Stimulated activated CD4-positive, alpha-beta T cell treated with anti-CD3 and anti-CD28 coated beads, Interleukin-15, amount 100 ng/mL, for 48 hours (primary cell): Measurements from ENCODE around the gene MEF2D.

Experiments used
- DNase-seq, 2 donors: peaks; one replicate each; pipeline ENCODE4 v3.0.0-alpha.2; 2020; ENCODE audit warnings: low read depth in 2 of 2

The MEF2D gene

DNA sequence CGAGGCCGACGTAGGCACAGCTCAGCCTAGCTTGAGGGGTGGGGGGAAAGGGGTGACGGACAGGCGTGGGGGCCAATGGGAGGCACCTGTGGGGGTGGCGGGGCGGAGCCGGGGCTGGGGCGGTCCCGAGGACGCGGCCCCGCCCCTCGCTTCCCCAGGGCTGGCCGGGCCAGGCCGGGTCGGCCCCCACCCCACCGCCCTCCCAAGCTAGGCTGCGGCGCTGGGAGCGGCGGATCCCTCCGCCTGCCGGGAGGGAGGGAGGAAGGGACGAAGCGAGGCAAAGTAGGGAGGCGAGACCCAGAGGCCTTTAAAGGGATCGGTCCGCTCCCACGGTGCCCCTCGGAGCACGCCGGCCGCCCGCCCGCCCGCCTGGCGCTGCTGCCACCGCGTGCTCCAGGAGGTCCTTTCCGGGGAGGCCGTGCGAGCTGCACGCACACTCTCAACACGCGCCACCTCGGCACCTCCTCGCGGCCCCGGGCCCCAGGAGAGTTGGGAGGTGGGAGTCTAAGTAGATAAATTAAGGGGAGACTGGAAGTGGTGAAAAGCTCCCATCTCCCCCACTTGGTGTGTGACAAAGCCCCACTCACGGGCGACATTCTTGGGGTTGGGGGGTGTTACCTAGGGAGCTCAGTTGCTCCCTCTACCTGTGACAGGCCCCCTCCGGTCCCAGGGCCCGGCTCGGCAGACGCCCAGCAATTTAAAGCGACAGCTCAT is 375 bp upstream of the MEF2D start:
- peak; percentile 87 to 88 for DNase-seq

DNA sequence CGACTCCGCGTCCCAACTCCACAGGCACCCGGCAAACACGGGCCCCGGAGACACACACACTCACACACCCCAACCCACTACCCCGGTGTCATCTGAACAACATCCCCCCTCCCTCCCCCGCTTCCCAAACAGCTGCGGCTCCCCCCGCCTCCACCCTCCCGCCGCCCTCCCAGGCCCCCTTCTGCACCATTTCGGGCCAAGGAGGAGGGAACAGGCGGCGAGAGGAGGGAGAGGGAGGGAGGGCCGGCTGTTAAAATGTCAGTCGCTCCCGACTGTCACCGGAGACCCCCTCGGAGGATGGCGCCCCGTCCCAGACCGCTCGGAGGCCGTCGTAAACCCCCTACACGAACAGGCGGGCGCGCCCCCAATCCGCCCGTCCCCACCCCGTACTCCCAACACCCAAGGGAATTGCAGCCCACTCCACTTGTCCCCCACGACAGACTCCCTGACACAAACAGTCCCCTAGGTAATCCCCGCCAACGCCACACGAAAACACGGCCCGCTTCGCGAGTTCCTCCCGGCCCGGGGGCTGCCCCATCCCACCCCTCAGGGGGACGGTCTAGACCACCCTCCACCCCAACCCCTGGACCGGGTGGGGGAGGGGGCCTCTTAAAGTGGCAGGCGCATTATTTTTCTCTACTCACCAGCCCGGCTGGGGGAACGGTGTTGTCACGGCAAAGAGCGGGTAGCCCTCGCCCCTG is 583 bp downstream of the MEF2D start:
- no peak for DNase-seq

DNA sequence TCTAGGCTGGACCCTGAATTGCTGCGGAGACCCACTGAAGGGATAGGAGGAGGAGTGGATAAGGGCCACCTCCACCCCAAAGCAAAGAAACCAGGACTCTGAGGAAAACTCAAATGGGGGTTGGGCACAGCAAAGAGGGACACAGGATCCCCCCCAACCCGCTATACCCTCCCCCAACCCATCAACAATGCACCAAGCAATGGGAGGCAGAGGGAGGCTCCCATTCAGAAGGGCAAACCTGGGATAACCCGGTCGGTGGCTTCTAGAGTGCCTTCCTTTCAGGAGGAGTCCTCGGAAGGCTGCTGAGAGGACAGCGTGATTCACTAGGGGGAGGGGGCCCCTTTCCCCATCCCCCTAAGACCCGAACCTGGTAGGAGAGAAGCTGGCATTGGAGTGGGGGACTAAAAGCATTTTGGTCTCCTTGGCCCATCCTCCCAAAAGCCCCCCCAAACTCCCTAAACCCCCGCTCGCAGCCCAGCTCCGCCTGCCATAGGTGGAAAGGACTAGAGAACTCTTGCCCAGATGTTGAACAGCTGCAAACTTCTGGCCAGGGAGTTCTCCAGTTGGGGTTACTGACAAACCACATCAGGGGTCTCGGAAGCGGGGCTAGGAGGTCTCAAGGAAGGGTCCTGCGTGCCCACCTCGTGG is 1.3 kb downstream of the MEF2D start:
- no peak for DNase-seq

DNA sequence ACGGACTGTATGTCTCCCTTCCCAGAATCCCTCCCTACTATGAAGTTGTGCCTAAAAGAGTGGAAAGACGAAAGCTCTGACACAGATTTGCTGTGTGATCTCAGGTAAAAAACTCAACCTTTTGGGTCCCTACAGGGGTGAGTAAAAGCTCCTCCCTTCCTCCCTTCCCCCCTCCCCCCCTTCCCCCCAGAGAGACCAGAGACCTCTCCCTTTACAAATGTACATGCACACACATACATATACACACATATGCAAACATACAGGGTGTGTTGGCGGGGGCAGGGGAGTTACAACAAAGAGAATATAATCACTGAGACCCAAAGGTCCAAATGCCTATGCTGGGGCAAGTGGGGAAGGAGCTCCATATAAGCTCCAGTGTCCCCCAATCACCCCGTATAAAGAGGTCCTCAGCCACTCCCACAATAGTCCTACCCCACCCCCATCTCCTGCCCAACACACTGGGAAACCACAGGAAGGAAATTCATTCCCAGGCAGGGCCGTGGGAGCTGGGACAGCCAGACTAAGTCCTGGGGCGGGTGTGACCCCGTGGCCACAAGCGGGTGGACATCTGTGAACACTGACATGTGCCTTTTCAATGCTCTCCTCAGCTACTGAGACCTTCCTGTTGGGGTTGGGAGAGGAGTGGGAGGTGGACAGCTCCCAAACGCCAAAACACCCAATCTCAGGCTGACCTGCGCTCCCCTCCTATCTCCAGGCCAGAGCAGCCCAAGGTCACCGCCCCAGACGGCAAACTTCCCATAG is 2.0 kb downstream of the MEF2D start:
- DNase-seq, result no peak

DNA sequence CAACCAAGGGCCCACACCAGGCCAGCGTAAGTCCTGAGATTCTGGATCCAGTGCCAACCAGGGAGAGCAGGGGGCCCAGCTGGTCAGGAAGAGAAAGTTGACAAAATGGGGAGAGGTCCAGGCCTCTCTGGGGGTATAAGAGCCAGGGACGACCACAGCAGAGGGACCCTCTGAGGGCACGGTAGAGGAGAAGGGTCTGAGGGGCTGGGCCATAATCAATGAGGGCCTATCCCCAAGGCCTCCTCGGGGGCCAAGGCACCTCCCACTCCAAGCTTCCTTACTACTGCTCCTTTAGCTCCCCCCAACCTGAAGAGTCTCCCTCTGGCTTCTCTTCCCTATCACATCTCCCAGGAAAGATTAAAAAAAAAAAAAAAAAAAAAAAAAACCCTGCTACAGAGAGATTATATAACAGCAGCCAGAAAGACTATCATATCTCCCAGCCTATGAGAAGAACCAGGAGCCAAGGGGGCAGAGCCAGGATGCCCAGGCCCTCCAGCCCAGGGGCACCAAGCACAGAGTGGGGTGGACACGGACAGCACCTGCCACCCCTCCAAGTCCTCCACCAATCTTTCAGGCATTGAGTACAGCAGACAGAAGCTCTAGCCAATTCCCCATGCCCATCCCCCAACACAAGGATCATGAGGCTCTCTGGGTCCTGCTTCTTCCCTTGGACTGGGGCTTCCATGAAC is 2.7 kb downstream of the MEF2D start:
- DNase-seq, result no peak

DNA sequence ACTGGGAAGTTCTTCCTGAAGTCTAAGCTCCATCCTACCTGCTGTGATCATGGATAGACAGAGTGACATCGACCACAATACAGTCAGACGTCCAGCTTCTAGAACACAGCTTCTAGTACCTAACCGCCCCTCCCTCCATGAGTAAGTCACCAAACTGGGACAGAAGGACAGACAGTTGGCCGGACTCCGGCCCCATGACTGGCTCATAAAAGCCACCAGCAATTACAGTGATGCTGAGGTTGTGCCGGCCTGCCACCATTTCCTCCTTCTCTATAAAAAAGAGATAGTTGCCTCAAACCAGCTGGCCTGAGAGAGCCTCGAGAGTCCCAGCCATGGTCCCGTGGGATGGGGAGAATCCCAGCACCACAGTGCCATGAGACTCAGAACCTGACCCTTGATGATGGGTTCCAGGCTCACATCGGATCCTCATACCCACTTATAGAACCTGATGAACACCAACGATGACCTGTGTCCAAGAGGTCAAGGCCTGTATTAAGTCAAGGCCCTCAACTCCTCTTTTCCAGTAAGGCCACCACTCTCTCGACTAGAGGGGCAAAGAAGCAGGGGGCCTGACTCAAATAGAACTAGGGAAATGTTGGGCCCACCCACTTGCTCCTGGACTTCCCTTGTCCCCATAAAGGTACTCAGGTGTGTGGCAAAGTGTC is 3.4 kb downstream of the MEF2D start:
- no peak for DNase-seq

DNA sequence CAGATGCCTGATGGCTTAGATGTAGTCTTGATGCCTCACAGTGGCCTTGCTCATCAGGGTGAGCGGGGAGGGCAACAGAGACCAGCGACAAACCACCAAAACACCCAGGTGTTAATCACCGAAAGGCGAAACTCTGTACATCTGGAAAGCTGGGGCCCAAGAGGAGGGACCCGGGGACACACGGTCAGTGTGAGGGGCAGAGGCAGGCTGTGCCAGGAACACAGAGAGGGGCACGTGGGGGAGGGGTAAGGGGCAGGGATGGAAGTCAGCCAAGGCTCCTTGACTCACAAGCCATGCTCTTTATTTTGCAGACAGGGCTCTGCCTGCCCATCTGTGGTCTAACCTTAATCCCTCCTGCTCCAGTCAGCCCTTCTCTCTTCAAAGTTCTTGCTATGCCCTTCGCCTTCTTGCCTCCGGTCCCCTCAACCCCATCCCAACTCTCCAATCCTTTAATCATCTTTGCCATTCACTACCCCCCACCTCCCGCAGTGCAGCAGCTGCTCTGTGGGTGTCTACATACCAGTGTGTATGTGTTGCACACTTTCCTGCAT is 4.3 kb downstream of the MEF2D start:
- no peak for DNase-seq

DNA sequence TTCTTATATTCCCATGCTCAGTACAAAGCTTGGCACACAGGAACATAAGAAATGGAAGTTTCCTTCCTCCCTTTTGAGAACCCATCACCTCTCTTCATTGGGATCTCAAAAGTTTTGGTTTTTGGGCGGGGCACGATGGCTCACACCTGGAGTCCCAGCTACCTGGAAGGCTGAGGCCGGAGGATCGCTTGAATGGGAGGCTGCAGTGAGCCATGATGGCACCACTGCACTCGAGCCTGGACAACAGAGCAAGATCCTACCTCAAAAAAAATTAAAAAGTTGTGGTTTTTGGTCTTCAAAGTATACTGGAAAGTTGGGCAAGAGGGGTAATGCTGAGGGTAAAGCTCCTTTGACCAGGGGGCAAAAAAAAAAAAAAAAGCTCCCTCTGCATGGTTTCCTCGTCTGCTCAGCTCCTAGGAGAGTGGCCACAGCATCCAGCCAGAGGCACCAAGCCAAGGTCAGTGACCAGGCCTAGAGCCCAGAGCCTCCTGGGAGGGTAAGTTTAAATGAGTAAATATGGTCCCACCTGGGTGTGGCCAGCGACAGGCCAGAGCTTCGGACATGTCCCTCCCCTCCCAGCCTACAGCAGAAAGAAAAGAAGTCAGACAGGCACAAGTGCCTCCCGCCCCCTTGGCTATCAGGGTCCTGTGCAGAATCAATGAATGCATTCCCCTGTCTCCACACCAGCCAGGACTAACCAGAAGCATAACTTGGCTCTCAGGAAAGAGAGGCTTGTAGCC is 5.0 kb downstream of the MEF2D start:
- no peak for DNase-seq

DNA sequence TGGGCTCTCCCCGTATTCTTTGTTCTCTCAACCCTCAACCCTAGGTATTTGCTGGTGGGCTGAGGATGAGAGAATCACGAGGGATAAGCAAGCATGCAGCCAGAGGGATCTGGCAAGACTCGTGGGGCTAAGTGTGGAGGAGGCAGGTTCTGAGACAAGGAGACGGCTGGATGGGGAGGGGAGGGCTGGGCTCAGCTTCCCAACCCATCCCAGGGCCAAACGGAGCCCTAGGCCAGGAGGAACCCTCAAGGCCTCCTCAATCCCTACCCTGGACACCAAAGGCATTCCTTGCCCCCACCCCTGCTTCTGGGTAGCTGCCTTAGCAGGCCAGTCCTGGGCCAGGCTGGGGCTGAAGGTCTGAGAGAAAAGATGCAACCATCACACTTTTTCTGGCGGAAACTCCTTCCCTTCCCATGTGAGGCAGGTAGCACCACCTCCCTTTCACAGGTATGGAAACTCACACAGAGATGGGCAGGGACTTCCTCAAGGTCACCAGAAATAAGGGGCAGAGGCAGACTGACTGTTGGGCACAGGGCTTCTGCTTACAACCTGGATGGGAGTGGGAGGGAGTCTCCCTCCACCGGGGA is 6.2 kb downstream of the MEF2D start:
- DNase-seq, result no peak

DNA sequence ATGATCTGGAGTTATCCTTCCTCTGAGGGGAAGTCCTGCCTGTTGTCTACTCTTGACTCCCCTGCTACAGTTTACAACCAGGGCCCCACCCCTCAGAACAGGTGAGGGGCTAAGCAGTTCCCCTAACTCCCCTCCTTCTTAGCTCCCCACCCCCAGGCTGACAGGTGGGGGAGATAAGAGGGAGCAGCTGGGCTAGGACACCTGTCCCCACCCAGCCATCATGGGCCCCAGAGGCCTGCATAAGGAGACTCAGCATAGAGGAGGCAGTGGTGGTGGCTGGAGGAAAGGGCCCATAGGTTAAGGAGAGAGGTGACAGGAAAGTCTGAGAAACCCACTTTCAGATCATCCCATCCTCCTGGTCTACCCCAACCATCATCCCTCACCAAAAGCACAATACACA is 6.8 kb downstream of the MEF2D start:
- DNase-seq, result no peak

DNA sequence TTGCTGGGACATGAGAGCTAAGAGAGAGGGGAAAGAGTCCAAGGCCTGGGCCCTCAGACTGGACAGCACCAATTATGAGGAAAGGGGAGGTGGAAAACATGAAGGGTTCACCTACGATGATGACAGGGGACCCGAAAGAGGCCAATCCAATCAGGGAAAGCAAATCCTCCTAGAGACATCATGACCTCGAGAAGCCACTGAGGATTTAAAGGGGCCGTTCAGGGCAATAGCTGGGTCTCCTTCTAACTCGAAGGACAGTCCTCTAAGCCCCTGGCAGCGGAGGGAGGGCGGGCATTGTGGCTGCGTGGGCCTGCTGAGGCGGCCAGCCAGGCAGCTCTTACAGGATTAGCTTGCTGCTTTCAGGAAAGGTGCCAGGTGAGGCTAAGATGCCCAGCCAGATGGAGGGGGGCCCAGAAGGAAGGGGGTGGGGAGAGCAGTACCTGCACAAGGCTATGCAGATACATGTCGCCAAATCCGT is 7.4 kb downstream of the MEF2D start:
- DNase-seq, result no peak

DNA sequence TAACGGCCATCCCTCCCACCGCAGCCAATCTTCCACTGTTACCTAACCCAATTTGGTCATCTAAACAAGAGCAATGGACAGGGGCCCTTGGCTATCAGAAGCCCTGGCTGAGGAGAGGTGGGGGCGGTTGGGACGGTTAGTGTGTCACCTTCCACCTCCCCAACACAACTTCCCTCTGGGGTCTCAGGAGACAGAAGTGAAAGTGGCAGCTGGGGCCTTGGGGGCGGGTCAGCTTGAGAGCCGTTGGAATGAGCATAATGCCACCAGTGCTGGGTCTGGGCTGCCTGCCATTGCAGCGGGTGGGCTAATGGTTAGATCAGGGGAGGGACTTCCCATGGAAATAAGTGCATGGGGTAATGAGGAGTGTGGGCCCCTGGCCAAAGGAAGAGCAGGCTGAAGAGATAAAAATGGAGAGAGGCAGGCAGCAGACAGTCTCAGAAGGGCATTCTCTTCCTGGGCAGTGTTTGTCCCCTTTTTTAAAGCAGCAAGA is 7.9 kb downstream of the MEF2D start:
- DNase-seq, result no peak

DNA sequence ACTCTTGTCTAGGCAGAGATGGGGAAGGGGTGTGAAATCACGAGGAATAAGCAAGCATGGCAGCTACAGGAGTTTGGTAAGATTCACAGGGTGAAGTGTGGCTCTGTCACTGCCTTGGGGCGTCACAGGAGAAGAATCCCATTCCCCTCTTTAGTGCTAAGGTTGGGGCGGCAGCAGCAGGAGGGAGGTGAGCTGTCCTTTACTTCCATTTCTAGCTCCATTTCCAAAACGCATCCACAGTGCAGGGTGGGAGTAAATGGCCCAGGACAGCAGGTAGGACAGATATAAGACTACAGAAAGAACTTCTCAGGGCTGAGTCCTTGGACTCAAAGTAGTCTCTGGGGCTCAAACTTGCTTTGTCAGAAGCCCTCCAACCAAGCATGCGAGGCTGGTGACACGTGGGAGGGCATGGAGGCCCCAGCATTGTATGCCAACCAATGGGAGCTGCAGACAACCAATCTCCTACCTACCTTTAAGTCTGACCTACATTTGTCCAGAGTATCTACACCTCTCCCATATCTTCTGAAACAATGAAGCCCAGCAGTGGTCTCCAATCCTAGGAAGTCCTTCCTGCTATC is 8.5 kb downstream of the MEF2D start:
- no peak for DNase-seq

DNA sequence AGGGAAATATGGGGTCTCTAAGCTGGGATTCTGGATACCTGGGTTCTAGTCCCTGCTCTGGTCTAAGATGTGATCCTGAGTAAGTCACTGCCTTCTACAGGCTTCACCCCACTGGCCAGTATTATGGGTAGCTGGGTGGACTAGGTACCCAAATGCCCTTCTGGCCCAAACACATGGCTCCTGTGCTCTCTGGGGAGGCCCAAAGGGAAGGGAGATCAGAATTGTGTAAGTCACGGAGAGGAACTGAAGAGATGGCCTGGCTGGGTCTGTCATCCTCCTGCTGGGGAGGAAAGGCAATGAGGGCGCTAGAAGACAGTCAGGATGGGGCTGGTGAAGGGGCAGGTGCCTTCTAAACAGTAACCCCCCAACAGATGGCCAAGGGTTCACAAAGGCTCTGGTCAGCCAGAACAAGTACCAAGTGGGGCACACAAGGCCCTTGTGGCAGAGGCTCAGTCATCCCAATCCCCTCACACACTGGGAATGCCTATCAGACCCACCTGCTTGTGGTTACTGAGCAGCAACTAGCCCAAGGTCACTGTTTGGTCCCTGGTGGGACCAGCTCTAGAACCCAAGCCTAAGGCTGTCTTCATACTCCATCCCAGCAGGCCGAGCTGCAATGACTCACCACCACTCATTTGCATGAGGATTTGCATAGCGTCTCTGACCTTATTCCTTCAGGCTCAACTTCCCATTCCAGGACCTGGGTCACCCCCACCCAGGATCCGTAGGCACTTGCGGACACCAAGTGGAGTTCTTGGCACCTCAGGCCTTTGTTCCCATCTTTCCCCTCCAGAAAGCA is 9.2 kb downstream of the MEF2D start:
- no peak for DNase-seq

DNA sequence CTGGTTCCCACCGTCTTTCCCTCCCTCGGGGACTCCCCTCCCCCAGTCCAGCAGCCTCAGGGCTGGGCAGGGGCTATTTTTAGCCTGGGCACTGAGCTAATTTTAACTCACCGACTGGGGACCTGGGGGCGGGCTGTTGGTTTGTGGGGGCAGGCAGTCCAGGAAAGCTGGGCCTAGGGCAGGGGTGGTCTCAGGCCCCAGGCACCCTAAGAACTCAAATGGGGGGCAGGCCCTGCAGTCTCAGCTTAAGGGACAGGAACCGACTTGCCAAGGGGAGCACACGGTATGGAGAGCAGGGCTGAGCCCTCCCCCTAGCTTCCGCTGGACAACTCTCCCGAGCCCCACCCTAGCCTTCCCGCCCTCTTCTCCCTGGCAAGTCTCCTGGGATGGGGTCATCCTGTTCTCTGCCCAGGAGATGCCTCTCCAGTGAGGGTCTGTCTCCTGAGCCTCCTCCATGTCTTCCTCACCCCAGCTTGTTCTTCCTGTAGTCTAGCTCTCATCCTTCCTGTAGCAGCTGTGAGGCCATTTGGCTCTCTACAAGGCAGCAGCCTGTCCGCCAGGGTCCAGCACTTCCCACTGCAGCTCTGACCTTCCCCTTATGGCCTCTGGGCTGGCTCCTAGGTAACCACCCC is 10.1 kb downstream of the MEF2D start:
- no peak for DNase-seq

DNA sequence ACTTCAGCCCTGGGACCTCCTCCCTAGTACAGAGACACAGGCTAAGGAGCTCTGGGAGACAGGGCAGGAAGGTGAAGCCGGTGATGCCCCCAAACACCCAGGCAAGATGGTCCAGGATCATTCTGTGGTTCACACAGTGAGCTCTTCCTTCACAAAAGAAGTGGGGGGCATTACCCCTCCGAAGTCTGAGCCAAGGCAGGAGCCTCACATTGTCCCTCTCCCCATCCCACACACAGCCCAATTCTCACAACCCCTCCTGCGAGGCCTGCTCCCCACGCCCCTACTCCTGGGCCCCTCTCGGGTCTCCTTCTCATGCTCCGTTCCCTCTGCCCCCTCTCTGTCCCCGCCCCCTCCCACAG is 10.7 kb downstream of the MEF2D start:
- no peak for DNase-seq

DNA sequence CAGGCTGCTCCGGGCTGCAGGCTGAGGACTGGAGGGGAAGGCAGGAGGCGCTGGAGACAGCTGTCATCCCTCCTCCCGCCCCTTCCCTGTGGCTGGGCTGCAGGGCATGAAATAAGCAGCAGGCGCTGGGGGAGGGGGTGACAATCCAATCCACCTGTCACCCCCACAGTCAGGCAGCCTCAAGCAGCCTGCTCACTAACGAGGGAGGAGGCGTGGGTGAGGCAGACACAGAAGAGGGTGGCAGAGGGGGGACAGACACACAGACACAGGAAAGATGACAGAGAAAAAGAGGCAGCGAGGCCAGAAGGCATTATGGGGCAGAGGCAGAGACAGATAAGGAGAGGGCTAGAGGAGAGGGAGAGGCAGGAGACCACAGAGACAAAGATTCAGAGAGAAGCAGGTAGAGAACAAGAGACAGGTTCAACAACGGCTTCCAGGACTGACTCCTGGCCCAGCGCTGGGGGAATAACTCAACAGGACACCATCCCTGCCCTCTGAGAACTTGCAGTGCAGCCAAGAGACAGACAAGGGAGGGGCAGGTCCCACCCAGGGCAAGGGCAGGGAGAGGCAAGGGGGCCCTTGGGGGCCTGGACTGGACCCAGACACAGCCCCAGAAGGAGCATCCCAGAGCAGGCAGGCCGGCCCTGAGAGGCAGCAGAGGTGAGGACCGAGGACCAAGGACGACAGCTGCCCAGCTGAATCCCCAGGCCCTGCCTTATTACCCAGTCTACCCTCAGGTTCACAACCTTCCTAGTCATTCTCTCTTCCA is 11.2 kb downstream of the MEF2D start:
- DNase-seq, result no peak
